Measurements from ENCODE around the gene DCLK1. TPM values are rescaled to one million over a fixed set of nuclear protein-coding genes. Genes with fewer than 3 reads are reported as not detected.

The DCLK1 gene
- total RNA-seq (6.3 and 14.4 TPM in 2 replicates), polyA plus RNA-seq (0.56 and 2.9 TPM in 2 replicates), polyA minus RNA-seq (ENCODE audit: low replicate concordance) (0.94 and 5.1 TPM in 2 replicates)
- 0.38 and 2.4 TPM in 2 replicates for polyA plus RNA-seq (2012)

DNA sequence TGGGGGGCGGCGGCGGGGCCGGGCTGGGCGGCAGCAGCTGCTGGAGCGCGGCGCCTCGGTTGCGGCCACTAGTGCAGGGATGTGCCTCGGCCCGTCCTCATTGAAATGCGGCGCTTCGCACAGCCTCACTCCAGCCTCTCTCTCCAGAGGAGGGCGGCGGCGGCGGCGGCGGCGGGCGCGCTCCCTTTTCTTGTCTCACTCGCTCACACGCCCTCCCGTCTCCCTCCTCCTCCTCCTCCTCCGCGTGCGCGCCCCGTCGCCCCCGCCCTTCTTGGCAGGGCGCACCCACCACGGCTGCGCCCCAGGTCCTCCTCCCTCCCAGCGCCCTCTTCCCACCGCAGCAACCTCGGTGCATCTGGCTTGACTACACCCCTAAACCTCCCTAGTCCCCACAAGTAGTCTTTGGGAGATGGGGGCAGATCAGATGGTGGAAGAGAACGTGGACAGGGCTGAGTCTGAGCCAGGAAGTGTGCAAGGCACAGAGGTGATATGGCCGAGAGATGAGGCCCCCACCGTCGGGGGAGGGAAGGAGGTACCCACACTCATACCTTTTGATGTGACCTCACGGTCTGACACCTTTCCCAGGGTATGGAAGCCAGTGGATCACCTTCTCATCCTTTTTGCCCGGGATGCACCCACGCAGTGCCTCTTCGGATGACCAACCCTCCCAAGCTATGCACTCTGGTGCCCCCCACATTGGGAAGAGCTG is at the start of gene DCLK1:
TSS of gene DCLK1 (minus strand) at position 161 of the 709 bp plus-strand sequence.
- no peaks in the 10 kb centered on the region for H4K20me1 ChIP-seq (ENCODE audit: control insufficient read depth, extremely low read depth, insufficient read depth, low read length)
- H3K9ac ChIP-seq (ENCODE audit: insufficient read depth, low read length), result no peak within 1 kb of the TSS
- H3K36me3 ChIP-seq (ENCODE audit: control insufficient read depth, insufficient read depth, low read length), result no peaks in the 10 kb centered on the region
- DNase-seq (ENCODE audit: low read depth in 2 of 2), result peak; percentile 31 to 43
- no peak within 1 kb of the TSS for H3K27ac ChIP-seq (ENCODE audit: insufficient read depth, low read length)
- no peaks in the 10 kb centered on the region for H3K4me1 ChIP-seq (ENCODE audit: control insufficient read depth, extremely low read depth, insufficient read depth, low read length)
- H3K4me2 ChIP-seq (ENCODE audit: extremely low read depth, insufficient read depth, low read length), result peak within 1 kb of the TSS; percentile 73
- peak; percentile 36 for TF ChIP-seq EZH2 (IDR thresholded peaks at IDR 0.05; ENCODE audit: low read length, missing control alignments)
- TF ChIP-seq, protein P1, sequence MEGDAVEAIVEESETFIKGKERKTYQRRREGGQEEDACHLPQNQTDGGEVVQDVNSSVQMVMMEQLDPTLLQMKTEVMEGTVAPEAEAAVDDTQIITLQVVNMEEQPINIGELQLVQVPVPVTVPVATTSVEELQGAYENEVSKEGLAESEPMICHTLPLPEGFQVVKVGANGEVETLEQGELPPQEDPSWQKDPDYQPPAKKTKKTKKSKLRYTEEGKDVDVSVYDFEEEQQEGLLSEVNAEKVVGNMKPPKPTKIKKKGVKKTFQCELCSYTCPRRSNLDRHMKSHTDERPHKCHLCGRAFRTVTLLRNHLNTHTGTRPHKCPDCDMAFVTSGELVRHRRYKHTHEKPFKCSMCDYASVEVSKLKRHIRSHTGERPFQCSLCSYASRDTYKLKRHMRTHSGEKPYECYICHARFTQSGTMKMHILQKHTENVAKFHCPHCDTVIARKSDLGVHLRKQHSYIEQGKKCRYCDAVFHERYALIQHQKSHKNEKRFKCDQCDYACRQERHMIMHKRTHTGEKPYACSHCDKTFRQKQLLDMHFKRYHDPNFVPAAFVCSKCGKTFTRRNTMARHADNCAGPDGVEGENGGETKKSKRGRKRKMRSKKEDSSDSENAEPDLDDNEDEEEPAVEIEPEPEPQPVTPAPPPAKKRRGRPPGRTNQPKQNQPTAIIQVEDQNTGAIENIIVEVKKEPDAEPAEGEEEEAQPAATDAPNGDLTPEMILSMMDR (conservative IDR thresholded peaks at IDR 0.05 in 1 of 2, IDR thresholded peaks at IDR 0.05 in 1 of 2; ENCODE audit: low read depth in 1 of 2, low read length in 2 of 2), result no peak
- H2AFZ ChIP-seq (ENCODE audit: low read length), result peak within 1 kb of the TSS; percentile 38
- peak within 1 kb of the TSS; percentile 27 to 68 (median 36) for H3K4me3 ChIP-seq (replicated peaks in 1 of 4; ENCODE audit: control extremely low read depth in 1 of 4, insufficient read depth in 1 of 4, low read depth in 3 of 4, low read length in 4 of 4)
- H3K9me3 ChIP-seq (ENCODE audit: control insufficient read depth, insufficient read depth, low read depth, low read length), result no peaks in the 10 kb centered on the region
- H3K79me2 ChIP-seq (ENCODE audit: control insufficient read depth, insufficient read depth, low read length), result no peaks in the 10 kb centered on the region
- peaks cover 9% of the 10 kb centered on the region for H3K27me3 ChIP-seq (ENCODE audit: control insufficient read depth, insufficient read depth, low read length)

DNA sequence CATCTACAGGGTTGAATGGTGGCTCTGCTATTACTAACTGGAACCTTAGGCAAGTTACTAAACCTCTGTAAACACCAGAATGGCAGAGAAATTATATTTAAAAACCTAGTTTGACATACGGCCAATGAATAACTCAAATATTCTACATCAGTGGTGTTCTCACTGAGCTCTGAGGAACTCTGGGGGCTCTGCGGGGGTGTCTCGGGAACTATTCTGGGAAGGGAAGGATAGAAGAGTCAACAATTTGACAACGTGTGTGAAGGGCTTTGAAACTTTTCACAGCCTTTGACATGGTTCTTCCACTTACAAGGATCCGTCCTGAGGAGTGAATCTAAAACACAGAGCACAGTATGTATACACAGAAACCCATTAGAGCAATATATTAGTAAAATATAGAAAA is 44.4 kb upstream of the DCLK1 start:
- no peak for DNase-seq (ENCODE audit: low read depth in 2 of 2)
- H3K27ac ChIP-seq (ENCODE audit: insufficient read depth, low read length), result no peak overlapping the region
- TF ChIP-seq, protein P1 (conservative IDR thresholded peaks at IDR 0.05 in 1 of 2, IDR thresholded peaks at IDR 0.05 in 1 of 2; ENCODE audit: low read depth in 1 of 2, low read length in 2 of 2), result no peak
- TF ChIP-seq EZH2 (IDR thresholded peaks at IDR 0.05; ENCODE audit: low read length, missing control alignments), result no peak

DNA sequence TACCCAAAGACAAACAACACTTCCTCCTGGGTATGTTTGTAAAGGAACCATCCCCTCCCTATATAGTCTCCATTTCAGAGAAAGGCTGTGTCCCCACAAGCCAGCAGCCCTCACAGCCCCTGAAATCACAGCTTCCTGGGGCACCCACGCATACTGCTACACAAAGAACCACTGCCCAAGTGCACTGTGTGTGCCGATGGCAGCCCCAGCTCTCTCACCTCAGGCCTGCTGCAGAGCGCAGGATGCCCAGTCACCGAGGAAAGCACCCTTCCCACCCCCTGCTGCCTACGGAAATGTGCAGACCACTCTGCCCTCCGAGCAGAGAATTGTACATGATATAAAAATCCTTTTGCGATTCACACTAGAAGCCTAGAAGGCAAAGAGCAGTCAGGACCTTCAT is 43.7 kb upstream of the DCLK1 start:
- H3K27me3 ChIP-seq (ENCODE audit: control insufficient read depth, insufficient read depth, low read length), result no peaks in the 10 kb centered on the region
- no peak overlapping the region for H3K9ac ChIP-seq (ENCODE audit: insufficient read depth, low read length)
- no peaks in the 10 kb centered on the region for H3K4me1 ChIP-seq (ENCODE audit: control insufficient read depth, extremely low read depth, insufficient read depth, low read length)
- no peaks in the 10 kb centered on the region for H3K36me3 ChIP-seq (ENCODE audit: control insufficient read depth, insufficient read depth, low read length)
- TF ChIP-seq, protein P1 (conservative IDR thresholded peaks at IDR 0.05 in 1 of 2, IDR thresholded peaks at IDR 0.05 in 1 of 2; ENCODE audit: low read depth in 1 of 2, low read length in 2 of 2), result no peak
- no peak for TF ChIP-seq EZH2 (IDR thresholded peaks at IDR 0.05; ENCODE audit: low read length, missing control alignments)
- H3K4me3 ChIP-seq (replicated peaks in 1 of 4; ENCODE audit: control extremely low read depth in 1 of 4, insufficient read depth in 1 of 4, low read depth in 3 of 4, low read length in 4 of 4), result no peak overlapping the region
- no peaks in the 10 kb centered on the region for H3K79me2 ChIP-seq (ENCODE audit: control insufficient read depth, insufficient read depth, low read length)
- no peak overlapping the region for H2AFZ ChIP-seq (ENCODE audit: low read length)
- H3K9me3 ChIP-seq (ENCODE audit: control insufficient read depth, insufficient read depth, low read depth, low read length), result no peaks in the 10 kb centered on the region
- no peaks in the 10 kb centered on the region for H4K20me1 ChIP-seq (ENCODE audit: control insufficient read depth, extremely low read depth, insufficient read depth, low read length)
- no peak overlapping the region for H3K27ac ChIP-seq (ENCODE audit: insufficient read depth, low read length)
- DNase-seq (ENCODE audit: low read depth in 2 of 2), result no peak
- H3K4me2 ChIP-seq (ENCODE audit: extremely low read depth, insufficient read depth, low read length), result no peak overlapping the region

More for the DNA sequence above, 44.4 kb upstream of the DCLK1 start:
- H3K79me2 ChIP-seq (ENCODE audit: control insufficient read depth, insufficient read depth, low read length), result no peaks in the 10 kb centered on the region
- H3K9me3 ChIP-seq (ENCODE audit: control insufficient read depth, insufficient read depth, low read depth, low read length), result no peaks in the 10 kb centered on the region
- H3K9ac ChIP-seq (ENCODE audit: insufficient read depth, low read length), result no peak overlapping the region
- H3K4me1 ChIP-seq (ENCODE audit: control insufficient read depth, extremely low read depth, insufficient read depth, low read length), result no peaks in the 10 kb centered on the region
- H3K36me3 ChIP-seq (ENCODE audit: control insufficient read depth, insufficient read depth, low read length), result no peaks in the 10 kb centered on the region
- no peaks in the 10 kb centered on the region for H3K27me3 ChIP-seq (ENCODE audit: control insufficient read depth, insufficient read depth, low read length)
- no peaks in the 10 kb centered on the region for H4K20me1 ChIP-seq (ENCODE audit: control insufficient read depth, extremely low read depth, insufficient read depth, low read length)
- H3K4me2 ChIP-seq (ENCODE audit: extremely low read depth, insufficient read depth, low read length), result no peak overlapping the region
- H2AFZ ChIP-seq (ENCODE audit: low read length), result no peak overlapping the region
- H3K4me3 ChIP-seq (replicated peaks in 1 of 4; ENCODE audit: control extremely low read depth in 1 of 4, insufficient read depth in 1 of 4, low read depth in 3 of 4, low read length in 4 of 4), result no peak overlapping the region
